IPS DF 6.9 (cell line): Measurements from ENCODE around the gene FBLN2.
"Not testable (repeated sequence)": the region's sequence is repeated elsewhere in the genome, so short reads cannot be mapped to it uniquely, and the experiment has no call there.

ENCODE experiments used
- DNase-seq: peaks from one replicate; pipeline ENCODE4 v3.0.0-alpha.2; 2013; ENCODE audit warnings: low read depth, low spot score
- H3K27ac ChIP-seq: one replicate; pipeline ENCODE4 v1.5.1; 2013; ENCODE audit warnings: low read length, control low read depth
- H3K27me3 ChIP-seq: 2 replicates; pipeline ENCODE4 v1.6.1; 2013; ENCODE audit warnings: mild to moderate bottlenecking, low read length; ENCODE audit not compliant: control insufficient read depth, insufficient read depth
- H3K36me3 ChIP-seq: 2 replicates; pipeline ENCODE4 v1.6.1; 2013; ENCODE audit warnings: low read length; ENCODE audit not compliant: control insufficient read depth, insufficient read depth
- H3K4me1 ChIP-seq: 2 replicates; pipeline ENCODE4 v1.6.1; 2013; ENCODE audit warnings: low read length; ENCODE audit not compliant: control insufficient read depth, insufficient read depth
- H3K4me3 ChIP-seq: 2 replicates; pipeline ENCODE4 v1.5.1; 2013; ENCODE audit warnings: mild to moderate bottlenecking, low read length
- H3K9me3 ChIP-seq: 2 replicates; pipeline ENCODE4 v1.6.1; 2013; ENCODE audit warnings: low read length, inconsistent platforms; ENCODE audit not compliant: control insufficient read depth, insufficient read depth
- WGBS: extraction: QIAGEN DNeasy Blood & Tissue Kit; methylation state at CpG from one replicate; pipeline ENCODE4 v1.1.7; 2013; ENCODE audit warnings: mixed read lengths, missing lambda C conversion rate; ENCODE audit not compliant: insufficient read length, insufficient coverage; 5-methylcytosine and 5-hydroxymethylcytosine counted together

The FBLN2 gene

GRCh38 chr3:13514639-13515435, 34.1 kb upstream of the FBLN2 start:
- H3K4me1 ChIP-seq: no peaks in the 10 kb centered on the region
- no CpG with 5 or more reads among the region's 6 CpGs for WGBS
- no peaks in the 10 kb centered on the region for H3K9me3 ChIP-seq
- DNase-seq: no peak
- no peaks in the 10 kb centered on the region for H3K36me3 ChIP-seq
- H3K27ac ChIP-seq: no peak overlapping the region
- H3K27me3 ChIP-seq: no peaks in the 10 kb centered on the region
- no peak overlapping the region for H3K4me3 ChIP-seq

- no peak overlapping the region for H3K27ac ChIP-seq
- H3K27me3 ChIP-seq: no peaks in the 10 kb centered on the region
- H3K36me3 ChIP-seq: no peaks in the 10 kb centered on the region
- H3K4me1 ChIP-seq: no peaks in the 10 kb centered on the region
- no peak for DNase-seq
- WGBS: no CpG with 5 or more reads among the region's 26 CpGs
- H3K9me3 ChIP-seq: no peaks in the 10 kb centered on the region
- no peak overlapping the region for H3K4me3 ChIP-seq
Measured at GRCh38 chr3:13515786-13516759, 32.9 kb upstream of the FBLN2 start.

GRCh38 chr3:13516760-13517135, 32.2 kb upstream of the FBLN2 start:
- no CpG with 5 or more reads among the region's 9 CpGs for WGBS
- Histone ChIP-seq H3K9me3 (no peaks in the 10 kb centered on the region), H3K4me3 (no peak overlapping the region), H3K4me1 (no peaks in the 10 kb centered on the region), H3K36me3 (no peaks in the 10 kb centered on the region), H3K27me3 (no peaks in the 10 kb centered on the region), H3K27ac (no peak overlapping the region)
- no peak for DNase-seq

DNA sequence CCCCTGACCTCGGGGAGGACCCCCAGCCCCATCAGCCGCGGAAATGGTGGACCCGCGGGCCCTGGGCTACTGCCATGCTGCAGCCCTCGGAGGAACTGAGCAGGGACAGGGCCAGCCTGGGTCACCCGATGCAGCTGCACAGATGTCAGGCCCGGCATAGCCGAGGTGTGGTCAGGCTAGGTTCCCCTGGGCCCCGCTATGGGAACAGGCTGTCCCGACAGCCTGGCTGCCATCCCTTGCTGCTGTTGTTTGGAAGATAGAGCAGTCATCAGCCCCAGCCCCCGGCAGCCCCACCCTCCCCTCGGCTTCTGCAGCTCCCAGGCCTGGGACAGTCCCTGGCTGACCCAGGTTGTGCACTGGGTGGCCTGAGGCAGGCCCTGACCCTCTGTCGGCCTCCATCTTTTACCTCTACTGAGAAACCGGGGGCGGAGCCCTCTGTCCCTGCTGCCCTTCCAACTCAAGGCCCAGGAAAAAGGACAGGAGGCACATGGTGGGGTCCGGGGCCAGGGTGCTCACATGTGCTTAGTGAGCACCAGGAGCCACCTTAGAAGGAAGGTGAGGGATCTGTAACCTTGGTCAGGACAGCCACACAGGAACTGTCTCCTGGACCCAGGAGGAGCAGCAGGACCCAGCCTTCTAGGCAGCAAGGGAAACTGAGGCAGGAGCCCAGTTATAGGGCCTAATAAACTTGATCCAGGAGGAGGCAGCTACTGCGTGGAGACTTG, 31.5 kb upstream of the FBLN2 start:
- Histone ChIP-seq H3K4me1 (no peaks in the 10 kb centered on the region), H3K9me3 (no peaks in the 10 kb centered on the region), H3K36me3 (no peaks in the 10 kb centered on the region), H3K27ac (no peak overlapping the region), H3K4me3 (no peak overlapping the region), H3K27me3 (no peaks in the 10 kb centered on the region)
- WGBS: no CpG with 5 or more reads among the region's 18 CpGs
- DNase-seq: no peak

DNA sequence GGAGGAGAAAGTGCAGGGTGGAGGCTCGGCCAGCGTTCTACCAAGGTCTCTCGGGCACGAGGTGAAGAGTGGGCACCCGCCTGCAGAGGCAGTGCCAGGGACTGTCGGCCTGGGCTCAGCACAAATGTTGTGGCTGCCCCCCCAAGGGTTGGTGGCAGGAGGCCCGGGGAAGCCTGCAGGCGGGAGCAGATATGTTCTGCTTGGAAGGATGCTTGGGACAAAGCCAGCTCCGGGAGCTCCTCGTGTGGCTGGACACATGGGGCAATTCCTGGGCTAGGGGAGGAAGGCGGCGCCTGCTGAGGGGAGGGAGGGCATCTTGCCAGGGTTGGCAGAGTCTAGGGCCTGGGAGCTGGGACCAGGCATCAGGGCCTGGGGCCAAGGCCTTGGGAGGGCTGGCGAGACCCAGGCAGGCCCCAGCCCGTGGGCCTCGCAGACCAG, 30.4 kb upstream of the FBLN2 start:
- no peaks in the 10 kb centered on the region for H3K27me3 ChIP-seq
- H3K4me1 ChIP-seq: no peaks in the 10 kb centered on the region
- no peak overlapping the region for H3K27ac ChIP-seq
- H3K36me3 ChIP-seq: no peaks in the 10 kb centered on the region
- DNase-seq: no peak
- no peaks in the 10 kb centered on the region for H3K9me3 ChIP-seq
- no peak overlapping the region for H3K4me3 ChIP-seq
- WGBS: no CpG with 5 or more reads among the region's 15 CpGs

- Histone ChIP-seq H3K4me3 (no peak overlapping the region), H3K4me1 (no peaks in the 10 kb centered on the region), H3K36me3 (no peaks in the 10 kb centered on the region), H3K27me3 (no peaks in the 10 kb centered on the region), H3K9me3 (no peaks in the 10 kb centered on the region), H3K27ac (no peak overlapping the region)
- no peak for DNase-seq
- no CpG with 5 or more reads among the region's 19 CpGs for WGBS
Measured at GRCh38 chr3:13519006-13519791, 29.7 kb upstream of the FBLN2 start.

DNA sequence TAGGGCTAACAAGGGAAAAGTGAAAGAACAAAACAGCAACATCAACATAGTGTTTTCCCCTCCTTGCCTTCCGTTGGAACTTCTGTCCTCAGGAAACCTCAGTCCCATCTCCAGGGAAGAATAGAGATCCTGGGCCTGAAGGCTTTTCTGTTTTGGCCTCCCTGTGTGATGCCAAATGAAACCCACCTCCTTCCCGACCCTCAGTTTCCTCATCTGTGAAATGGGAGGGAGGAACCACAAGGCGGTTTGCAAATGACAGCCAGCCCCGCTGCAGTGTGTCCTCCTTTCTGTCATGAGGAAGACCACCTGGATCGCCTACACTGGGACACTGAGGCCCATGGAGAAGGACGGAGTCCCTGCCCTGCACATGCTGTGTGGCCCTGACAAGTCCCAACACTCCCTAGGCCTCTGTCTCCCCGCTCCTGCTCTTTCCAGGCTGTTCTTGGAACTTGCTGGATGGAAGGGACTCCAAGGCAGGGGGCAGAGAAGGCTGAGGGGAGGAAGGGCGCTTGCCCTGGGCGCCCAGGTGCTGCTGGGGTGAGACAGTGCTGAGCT, 28.5 kb upstream of the FBLN2 start:
- Histone ChIP-seq H3K9me3 (no peaks in the 10 kb centered on the region), H3K4me3 (no peak overlapping the region), H3K4me1 (no peaks in the 10 kb centered on the region), H3K36me3 (no peaks in the 10 kb centered on the region), H3K27ac (no peak overlapping the region), H3K27me3 (no peaks in the 10 kb centered on the region)
- WGBS: no CpG with 5 or more reads among the region's 9 CpGs
- no peak for DNase-seq

GRCh38 chr3:13521309-13521708, 27.6 kb upstream of the FBLN2 start:
- no peak overlapping the region for H3K27ac ChIP-seq
- H3K9me3 ChIP-seq: no peaks in the 10 kb centered on the region
- H3K4me1 ChIP-seq: peaks cover 5% of the 10 kb centered on the region
- H3K27me3 ChIP-seq: no peaks in the 10 kb centered on the region
- DNase-seq: no peak
- no CpG with 5 or more reads among the region's 6 CpGs for WGBS
- no peak overlapping the region for H3K4me3 ChIP-seq
- H3K36me3 ChIP-seq: no peaks in the 10 kb centered on the region

DNA sequence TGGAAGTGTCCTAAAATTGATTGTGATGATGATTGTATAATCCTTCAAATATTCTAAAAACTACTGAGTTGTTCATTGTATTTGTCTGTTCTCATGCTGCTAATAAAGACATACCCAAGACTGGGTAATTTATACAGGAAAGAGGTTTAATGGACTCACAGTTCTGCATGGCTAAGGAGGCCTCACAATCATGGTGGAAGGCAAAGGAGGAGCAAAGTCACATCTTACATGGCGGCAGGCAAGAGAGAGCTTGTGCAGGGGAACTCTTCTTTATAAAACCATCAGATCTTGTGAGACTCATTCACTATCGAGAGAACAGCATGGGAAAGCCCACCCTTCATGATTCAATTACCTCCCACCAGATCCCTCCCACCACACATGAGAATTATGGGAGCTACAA, 27.2 kb upstream of the FBLN2 start:
- H3K4me1 ChIP-seq, DNase-seq, H3K9me3 ChIP-seq, H3K4me3 ChIP-seq, H3K27me3 ChIP-seq, H3K27ac ChIP-seq, H3K36me3 ChIP-seq: not testable (repeated sequence)
- no CpG with 5 or more reads among the region's 2 CpGs for WGBS
